GM21360 (cell line): ENCODE data around the gene EIPR1.
"Not testable (repeated sequence)": the region's sequence is repeated elsewhere in the genome, so short reads cannot be mapped to it uniquely, and the experiment has no call there.

Source experiments
- ATAC-seq: cut with Tn5 transposase; IDR thresholded peaks from one replicate; pipeline ENCODE4 v1.9.1; 2021; ENCODE audit warnings: mild to moderate bottlenecking, moderate library complexity; ENCODE audit not compliant: unreplicated experiment

Gene EIPR1

DNA sequence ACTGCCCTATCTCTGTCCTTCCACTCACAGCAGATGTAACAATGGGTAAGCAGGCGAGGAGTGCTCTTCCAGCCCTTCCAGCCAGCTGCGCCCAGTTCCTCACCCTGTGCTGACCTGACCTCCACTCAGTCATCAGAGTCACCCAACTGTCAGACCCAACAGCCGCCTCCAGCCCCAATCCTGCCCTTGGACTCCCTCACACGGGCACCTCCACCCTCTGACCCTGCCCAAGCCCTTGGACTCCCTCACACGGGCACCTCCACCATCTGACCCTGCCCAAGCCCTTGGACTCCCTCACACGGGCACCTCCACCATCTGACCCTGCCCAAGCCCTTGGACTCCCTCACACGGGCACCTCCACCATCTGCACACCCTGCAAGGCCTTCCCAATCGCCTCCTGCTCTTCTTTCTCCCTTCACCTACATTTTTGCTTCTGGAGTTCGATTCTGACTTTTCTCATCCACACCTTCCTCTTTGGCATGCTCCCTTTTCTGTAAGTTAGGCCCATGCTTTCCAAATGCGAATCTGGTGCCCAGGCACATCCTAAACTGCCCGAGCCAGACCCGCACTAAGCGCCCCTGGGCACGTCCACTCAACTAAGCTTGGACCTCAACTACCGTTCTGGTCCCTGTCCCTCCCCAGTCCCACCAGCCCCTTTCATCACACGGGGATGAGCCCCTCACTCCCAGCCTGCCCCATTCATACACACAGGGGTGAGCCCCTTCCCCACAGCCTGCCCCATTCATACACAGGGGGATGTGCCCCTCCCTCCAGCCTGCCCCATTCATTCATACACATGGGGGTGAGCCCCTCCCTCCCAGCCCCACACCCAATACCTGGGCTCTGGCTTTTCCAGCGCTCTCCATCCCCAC, 15.9 kb downstream of the EIPR1 start:
- no peak for ATAC-seq

DNA sequence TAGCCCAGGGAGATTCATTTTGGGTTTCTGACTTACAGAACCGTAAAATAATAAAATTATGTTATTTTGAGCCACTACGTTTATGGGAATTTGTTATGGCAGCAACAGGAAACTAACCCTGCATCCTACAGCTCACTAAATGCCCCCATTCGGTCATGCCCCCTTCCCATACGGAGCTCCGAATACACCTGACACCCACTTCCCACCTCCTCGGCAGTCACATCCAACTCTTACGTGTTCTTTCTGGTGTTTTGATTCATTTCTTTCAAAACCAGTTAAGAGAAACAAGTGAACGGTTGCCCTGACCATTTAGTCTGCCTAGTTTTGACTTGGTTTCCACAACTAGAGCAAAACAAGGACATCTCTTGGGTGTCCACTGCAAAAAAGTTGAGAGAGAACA, 19.7 kb downstream of the EIPR1 start:
- no peak for ATAC-seq

DNA sequence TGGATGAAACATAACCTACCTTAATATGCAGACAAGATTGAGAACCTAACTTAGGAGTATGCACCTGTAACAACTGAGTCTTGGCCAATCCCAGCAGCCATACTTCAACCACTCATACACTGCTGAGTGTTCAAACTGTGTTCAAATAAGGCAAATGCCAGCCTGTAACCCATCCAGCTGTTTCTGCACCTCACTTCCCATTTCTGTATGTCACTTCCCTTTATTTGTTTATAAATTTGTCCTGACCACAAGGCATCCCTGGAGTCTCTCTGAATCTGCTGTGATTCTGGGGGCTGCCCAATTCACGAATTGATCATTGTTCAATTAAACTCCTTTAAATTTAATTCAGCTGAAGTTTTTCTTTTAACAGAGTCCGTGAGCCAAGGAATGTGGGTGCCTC, 20.2 kb downstream of the EIPR1 start:
- not testable (repeated sequence) for ATAC-seq

DNA sequence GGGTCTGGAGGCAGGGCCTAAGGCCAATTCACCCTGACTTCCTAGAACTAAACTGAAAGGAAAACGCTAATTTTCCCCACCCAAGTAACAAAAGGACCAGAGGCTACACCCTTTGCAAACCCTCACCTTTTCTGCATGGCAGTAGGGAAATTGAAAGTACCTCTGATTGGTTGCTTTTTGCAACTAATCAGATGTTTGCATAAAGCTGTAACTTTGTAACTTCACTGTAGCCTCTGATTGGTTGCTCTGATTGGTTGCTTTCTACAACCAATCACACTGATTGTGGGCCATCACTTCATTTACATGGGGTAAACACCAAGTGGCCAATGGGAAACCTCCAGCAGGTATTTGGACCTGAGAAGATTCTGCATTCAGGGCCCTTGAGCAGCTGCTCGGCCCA, 20.8 kb downstream of the EIPR1 start:
- ATAC-seq: no peak

DNA sequence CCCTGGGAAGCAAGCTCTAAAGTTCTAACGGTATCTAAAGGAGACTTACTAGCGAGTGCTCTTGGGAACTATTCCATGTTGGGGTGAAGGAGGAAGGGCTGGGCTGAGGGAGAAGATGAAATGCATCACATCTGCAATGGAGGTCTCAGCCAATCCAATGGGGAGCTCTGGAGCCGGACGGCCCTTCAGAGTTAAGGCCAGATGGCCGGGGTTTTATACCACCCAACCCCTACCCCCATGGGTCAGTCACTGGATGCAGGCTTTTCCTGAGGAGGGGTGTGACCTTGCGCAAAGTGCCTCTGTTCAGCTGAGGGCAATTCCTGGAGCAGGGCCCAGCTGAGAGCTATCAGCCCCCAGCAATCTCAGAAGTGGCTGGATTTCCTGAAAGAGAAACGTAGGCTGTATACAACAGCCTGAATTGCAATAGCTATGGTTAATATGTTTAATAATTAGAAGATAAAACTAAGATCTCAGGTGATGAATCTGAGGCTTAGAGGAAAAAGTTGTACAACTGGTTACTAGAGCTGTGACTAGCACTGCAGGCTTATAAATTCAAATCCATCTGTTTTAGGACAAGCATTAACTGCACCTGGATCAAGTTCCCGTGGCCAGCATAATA, 21.6 kb downstream of the EIPR1 start:
- ATAC-seq: no peak

DNA sequence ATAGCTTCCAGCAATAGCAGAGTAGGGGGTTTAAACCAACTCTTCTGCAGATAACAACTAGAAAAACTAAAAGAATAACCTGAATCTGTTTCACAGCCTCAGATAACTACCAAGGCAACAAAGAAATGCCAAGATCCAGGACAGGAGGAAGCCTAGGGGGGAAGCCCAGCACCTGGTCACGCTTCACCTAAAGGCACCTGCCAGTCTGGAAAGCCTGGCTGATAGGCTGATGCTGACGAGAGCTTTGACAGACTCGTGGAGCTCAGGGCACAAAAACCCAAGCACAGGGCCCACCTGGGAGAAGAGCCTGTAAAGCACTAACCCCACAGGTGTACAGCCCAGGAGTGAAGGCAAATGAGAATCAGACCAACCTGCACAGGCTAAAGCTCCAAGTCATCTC, 22.6 kb downstream of the EIPR1 start:
- no peak for ATAC-seq

DNA sequence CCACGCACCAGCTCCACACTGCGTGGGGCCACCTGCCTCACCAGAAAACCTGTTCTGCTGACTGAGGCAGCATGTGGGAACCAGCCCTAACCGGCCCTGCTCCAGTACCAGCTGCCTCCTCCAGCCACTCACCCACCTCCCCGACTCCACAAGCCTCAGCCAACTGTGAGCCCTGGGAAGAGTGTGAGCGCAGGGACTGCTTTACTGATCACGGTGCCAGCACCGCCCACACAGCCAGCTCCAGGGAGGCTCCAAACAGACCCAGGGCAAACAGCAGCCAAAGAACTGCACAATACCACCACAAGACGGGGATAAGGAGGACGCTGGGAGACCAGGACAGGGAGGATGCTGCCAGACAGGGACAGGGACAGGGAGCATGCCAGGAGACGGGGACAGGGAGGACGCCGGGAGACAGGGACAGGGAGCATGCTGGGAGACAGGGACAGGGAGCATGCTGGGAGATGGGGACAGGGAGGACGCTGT, 28.4 kb downstream of the EIPR1 start:
- no peak for ATAC-seq

DNA sequence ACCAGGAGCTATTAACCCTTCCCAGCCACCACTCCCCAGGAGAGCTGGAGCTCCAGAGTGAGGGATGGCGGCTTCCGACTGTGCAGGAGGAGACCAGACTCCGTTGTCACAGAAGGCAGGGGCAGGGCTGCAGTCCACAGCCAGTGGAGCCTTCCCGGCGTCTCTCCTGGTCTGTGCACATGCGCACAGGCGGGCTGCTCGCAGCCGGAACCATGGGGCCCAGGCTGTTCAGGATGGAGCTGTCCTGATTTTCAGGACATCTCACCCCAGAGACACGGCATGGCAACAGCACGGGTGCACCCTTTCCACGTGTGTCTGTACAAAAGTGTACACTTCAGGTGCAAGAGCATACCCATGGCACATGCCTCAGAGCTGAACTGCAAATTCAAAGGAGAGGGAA, 28.9 kb downstream of the EIPR1 start:
- ATAC-seq: no peak

DNA sequence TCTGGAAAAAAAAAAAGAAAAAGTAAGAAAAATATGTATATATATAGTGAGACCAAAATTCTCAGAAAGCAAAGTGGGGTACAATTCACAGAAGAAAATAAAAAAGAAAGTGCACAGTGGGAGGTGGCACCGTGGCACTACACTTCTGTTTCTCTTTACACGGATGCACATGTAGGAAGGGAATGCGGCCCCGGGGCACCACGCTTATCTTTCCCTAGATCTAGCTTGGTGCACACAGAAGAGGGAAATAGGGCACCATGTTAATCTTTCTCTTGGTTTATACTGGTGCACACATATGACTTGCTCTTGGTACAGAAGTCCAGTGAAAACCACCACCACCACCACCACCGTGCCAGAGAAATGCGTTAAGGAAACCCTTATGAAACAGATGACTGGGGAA, 32.0 kb downstream of the EIPR1 start:
- no peak for ATAC-seq

DNA sequence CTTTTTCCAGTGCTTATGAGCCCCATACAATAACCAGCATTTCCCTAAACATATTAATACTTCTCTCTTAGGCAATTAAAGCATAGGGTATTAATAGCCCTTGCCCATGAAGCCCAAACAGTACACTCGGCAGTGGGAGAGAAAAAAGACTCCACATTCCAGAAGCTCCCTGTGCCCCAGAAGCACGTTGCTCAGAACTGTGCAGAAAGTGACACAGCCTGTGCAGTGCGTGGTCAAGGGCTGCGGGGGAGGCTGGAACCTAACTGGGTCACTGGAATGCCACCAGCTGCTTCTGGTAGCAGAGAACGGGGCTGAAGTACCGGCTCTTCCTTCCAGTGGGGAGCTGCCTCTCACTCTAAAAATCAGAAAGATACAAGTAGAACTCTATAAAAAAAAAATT, 32.7 kb downstream of the EIPR1 start:
- ATAC-seq: no peak

DNA sequence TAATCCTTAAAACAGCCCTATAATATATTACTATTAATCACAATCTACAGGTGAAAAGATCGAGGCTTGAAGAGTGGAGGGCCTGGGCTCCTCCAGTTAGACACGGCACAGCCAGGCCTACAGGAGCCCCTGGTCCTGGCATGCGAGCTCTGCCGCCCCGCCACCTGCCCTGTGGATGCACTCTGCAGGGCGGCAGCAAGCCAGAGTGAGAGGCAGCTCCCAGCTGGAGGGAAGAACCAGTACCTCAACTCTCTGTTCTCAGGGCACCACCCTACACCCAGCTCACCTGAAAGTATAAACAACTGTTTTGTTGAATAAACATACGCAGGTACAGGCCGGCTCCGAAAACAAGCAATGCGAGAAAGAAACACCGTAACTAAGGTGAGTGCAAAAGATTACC, 34.6 kb downstream of the EIPR1 start:
- ATAC-seq: no peak

DNA sequence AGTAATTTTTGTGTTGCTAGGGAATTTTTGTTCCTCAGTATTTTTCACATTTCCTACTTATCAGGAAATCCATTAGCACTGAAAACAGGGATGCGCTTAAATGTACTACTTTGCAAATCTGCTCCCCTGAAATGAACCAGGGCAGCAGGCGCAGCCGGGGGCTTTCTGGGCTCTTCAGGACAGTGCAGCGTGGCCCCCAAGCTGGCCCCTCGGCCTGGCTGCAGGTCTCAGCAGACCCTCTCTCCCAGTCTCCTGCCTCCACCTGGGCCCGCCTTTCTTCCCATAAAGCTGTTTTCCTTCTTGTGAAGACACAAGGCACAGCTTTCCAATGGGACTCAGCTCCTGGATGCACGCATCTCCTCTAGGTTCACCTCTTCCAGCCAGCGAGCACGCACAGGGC, 35.3 kb downstream of the EIPR1 start:
- ATAC-seq: no peak

DNA sequence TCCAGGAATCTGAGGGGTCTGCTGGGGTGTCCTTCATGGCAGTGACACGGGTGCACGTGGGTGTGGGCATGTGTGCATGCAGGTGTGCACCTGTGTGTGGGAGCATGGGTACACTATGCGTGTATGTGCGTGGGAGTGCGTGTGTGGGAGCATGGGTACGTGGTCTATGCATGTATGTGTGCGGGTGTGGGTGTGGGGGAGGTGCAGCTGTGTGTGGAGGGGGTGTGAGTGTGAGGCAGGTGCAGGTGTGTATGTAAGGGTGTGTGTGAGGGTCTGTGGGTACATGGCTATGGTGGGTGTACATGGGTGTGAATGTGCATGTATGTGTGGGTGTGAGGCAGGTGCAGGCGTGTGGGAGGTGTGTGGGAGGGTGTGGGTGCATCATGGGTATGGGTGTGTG, 36.3 kb downstream of the EIPR1 start:
- no peak for ATAC-seq

DNA sequence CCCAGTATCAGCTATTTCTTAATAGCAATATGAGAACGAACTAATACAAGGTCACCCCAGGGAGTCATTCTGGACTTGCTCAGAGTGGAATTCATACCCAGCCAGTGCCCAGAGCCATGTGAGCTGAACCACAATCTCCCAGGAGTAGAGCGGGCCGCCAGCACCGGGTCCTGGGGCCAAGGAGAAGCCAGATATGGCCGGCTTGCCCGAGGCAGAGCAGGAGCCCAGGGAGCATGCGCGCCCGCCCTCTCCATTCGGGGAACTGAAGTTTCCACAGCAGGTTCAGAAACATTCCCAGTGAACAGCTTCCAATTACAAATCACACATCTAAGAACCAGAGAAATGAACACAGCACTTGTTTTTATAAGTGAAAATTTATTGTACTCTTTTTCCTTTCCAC, 37.5 kb downstream of the EIPR1 start:
- ATAC-seq: no peak

DNA sequence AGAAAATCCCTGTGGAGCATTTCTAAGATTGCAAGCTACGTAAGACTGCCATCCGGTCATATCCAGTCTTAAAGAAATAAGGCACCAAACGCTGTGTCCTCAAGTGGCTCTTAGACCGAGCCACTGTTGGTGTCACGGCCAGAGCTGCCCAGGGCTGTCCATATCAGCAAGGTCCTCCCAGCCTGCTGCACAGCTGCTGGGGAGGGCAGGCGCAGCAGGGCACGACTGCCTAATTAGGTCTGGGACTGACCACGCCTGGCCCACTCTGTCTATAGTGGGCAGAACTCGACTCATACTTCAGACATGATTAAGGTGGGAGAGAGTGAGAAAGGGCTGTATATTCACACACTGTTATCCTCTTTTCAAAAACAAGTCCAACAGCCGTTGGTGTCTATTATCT, 39.3 kb downstream of the EIPR1 start:
- no peak for ATAC-seq

DNA sequence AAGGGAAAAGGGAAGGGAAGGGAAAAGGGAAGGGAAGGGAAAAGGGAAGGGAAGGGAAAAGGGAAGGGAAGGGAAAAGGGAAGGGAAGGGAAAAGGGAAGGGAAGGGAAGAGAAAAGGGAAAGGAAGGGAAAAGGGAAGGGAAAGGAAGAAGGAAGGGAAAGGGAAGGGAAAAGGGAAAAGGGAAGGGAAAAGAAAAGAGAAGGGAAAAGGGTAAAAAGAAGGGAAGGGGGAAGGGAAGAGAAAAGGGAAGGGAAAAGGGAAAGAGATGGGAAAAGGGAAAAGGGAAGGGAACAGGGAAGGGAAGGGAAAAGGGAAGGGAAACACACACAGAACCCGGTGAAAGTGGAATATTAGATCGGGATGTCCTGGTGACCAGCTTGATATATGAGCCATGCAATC, 40.8 kb downstream of the EIPR1 start:
- no peak for ATAC-seq

DNA sequence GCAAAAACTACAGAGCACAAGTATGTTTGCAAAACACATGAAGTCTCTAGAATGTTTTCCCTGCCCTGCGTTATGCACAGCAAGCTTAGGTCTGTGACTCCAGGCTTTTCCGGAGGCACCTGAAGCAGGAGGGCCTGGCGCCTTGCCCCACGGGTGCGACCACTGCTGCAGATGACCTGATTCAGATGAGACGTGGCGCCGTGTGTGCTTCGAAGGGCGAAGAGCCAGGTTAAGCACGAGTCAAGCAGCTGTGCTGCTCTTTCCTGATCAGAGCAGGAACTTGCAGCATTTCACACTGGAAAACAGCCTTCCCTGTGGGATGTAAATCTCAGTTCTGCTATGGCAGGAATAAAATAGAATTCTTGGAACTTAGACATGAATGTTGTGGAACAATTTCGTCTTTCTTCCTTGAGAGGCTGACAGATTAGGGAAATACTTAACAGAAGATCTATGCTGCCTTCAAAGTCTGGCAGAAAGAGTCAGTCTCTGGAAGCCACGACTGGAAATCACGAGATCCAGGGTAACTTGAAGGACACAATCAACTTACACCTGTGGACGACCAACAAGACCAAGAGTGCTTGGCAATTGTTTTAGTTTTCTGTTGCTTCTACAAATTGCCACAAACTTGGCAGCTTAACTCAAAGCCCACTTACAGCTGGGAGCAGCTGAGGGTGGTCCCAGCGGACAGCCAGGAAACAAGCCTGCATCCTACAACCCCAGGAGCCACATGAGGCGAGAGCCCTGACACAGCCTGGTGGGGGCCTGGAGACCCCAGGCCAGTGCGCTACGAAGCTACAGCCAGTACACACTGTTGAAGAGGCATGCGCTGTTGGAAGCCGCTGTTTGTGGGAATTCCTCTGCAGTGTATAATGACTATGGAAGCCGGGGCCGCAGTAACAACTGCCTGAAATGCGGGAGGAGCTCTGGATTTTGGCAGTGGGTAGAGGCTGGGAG, 42.9 kb downstream of the EIPR1 start:
- no peak for ATAC-seq

DNA sequence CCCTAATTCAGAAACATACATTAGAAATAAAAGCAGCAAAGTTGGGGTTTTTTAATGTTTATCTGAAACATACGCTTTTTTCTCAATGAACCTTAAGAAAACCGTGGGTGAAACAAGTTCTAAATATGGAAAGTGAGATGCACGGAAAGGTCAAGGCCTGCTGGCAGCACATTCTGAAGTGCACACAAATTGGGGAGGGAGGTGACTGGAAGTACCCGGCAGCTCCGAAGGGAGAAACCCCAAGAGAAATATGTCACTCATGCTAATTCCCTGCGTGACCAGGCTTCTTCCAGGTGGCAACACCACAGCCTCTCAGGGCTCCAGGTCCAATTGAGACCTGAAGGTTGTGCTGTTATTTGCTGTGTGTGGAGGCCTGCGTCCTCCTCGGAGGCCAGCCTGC, 45.5 kb downstream of the EIPR1 start:
- no peak for ATAC-seq

DNA sequence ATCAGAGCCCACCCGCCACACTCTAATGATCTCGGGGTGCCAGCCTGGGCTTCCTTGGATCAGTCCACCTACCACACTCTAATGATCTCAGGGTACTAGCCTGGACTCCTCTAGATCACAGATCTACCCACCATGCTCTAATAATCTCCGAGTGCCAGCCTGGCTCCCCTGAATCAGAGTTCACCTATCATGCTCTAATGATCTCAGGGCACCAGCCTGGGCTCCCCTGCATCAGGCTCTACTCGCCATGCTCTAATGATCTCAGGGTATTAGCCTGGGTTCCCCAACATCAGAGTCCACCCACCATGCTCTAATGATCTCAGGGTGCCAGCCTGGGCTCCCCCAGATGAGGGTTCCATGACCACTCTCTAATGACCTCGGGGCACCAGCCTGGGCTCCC, 48.1 kb downstream of the EIPR1 start:
- ATAC-seq: no peak

DNA sequence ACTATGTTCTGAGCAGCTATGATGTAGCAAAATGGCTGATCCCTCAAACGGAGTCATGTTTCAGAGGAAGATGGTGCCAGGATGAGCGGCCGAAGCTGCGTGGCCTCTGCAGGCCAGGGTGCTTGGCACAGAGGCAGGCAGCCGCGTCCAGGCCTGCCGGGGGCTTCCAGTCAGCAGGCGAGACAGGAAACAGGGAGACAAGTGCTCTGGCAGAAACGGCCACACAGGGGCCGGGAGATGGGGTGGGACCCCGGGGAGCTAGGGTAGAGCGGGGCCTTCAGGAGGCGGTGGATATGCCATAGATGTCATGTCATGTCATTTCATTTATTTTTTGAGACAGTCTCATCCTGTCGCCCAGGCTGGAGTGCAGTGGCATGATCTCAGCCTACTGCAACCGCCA, 50.7 kb downstream of the EIPR1 start:
- ATAC-seq: no peak

DNA sequence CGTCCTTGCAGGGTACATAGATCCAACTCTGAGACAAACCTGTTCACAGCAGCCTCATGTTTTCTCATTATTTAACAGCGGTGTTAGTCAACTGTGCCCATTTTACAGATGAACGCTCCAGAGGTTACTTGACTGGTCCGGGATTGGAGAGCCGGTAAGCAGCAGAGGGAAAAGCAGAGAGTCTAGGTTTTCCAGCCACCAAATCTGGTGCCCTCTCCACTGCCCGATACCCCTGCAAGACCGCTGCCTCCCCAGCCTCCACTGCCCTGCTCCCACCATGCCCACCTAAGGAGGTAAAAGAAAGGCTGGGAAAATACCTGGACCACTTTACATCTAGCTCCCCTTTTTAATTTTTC, 51.5 kb downstream of the EIPR1 start:
- no peak for ATAC-seq
